LHCN-M2 (cell line): Measurements from ENCODE around the gene CCDC18. TPM values are rescaled to one million over a fixed set of nuclear protein-coding genes. Genes with fewer than 3 reads are reported as not detected.

Source experiments
- DNase-seq: peaks from one replicate; pipeline ENCODE4 v3.0.0-alpha.2; 2012; ENCODE audit warnings: low read depth
- total RNA-seq: library from RNA; depleted of rRNA; stranded (reverse); fragments of >200 nt; gene quantifications from 2 replicates; pipeline ENCODE4 v1.2.3, GENCODE V29; 2014; rRNA removed

Gene CCDC18
- total RNA-seq, 1 experiment from 2014 or later = 40.5 TPM

DNA sequence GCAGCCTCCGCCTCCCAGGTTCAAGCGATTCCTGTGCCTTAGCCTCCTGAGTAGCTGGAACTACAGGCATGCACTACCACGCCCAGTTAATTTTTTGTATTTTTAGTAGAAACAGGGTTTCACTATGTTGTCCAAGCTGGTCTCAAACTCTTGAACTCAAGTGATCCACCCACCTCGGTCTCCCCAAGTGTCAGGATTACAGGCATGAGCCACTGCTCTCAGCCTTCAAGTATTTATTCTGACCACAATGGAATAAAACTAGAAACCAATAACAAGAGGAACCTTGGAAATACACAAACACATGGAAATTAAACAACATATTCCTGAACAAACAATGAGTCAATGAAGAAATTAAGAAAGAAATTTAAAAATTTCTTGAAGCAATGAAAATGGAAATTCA lies 132.5 kb downstream of the CCDC18 start:
- DNase-seq = peak; percentile 57

DNA sequence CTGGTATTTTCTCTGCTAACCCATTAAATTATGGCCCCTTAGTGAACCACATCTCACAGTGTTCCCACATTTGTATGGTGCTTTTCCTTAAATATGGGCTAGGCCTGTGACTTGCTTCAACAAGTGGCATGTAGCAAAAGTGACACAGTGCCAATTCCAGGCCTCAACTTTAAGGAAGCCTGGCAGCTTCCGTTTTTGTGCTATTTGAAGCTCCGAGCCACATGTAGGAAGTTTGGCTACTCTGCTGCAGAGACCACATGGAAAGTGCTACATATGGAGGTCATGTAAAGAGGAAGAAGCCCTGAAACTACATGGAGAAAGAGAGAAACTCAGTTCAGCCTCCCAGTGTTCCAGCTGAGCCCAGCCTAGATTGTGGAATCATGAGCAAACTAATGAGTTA lies 136.7 kb downstream of the CCDC18 start:
- DNase-seq = no peak

DNA sequence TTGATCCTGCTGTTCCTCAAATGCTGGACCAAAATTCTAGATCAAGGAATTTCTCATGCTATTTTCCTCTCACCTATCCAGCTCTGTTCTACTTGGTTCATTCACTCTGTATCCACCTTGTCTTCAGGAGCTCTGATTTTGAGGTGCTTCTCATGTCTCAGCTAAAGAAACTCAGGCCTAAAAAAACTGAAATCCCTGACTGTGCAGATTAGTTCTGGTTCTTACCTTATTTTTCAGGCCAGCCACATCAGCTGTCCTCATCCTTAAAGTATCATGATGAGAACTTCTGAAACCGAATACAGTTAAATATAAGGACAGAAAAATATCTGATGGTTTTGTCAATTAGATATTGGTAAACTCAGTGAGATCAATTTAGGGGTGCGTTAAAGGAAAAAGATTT lies 137.4 kb downstream of the CCDC18 start:
- DNase-seq = no peak

DNA sequence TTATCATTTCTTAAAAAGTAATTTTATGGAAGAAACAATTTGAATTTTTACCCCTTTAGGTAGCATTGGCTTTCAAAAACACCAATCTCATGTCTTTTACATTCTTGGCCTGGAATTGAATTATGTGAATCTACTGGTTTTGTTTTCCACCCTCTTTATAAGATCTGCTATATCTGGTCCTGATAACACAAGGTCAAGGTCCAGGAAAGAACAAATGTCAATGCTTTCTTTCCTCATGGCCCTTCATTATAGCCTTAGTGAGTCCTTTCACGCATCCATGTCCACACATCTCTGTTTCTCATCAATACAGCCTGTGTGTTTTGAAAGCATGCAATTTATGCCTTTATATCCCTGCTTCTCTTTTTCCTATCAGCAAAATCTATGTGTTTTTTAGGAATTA lies 141.2 kb downstream of the CCDC18 start:
- no peak for DNase-seq

DNA sequence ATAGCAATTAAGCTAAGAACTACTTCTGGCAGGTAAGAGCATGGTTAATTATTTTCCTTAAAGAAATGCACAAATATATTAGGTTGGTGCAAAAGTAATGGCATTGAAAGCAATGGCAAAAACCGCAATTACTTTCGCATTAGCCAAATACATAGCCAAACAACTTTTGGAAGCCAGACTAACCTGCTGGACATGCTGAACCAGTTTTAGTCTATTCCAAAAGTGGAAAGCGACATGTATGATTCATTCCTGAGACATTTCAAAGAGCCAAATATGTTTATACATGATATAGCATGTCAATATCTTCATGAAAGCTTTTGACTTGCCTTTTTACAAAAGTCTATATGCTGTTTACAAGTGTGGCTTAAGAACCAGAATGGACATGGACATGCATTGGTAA lies 141.8 kb downstream of the CCDC18 start:
- no peak for DNase-seq

DNA sequence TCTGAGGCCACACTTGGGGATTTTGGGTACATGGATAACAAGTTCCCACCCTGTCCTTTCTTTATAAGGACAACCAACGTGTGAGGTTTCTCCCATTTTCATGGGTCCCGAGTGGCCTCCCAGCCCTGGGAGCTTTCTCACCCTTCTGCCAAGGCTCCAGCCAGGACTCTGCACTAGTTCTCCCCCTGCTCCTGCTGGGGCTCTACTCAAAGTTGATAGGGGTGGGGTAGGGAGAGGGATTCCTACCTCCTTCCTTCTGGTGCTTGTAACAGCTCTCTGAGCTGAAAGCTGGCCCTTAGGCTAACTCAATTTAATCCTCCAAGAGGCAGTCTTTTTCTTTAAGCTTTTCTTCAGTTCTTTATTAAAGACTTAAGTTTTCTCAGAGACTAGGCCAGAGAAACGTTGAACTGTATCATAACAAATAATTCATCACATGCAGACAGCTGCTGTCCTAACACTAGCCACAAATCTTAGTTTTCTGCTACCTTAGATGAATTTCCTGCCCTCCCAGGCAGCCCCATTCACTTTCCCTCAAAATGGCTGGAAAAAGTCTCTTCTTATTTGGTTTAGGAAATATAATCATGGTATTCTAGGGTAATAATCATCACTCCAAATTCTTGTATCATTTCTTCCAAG lies 142.8 kb downstream of the CCDC18 start:
- DNase-seq = peak; percentile 60

DNA sequence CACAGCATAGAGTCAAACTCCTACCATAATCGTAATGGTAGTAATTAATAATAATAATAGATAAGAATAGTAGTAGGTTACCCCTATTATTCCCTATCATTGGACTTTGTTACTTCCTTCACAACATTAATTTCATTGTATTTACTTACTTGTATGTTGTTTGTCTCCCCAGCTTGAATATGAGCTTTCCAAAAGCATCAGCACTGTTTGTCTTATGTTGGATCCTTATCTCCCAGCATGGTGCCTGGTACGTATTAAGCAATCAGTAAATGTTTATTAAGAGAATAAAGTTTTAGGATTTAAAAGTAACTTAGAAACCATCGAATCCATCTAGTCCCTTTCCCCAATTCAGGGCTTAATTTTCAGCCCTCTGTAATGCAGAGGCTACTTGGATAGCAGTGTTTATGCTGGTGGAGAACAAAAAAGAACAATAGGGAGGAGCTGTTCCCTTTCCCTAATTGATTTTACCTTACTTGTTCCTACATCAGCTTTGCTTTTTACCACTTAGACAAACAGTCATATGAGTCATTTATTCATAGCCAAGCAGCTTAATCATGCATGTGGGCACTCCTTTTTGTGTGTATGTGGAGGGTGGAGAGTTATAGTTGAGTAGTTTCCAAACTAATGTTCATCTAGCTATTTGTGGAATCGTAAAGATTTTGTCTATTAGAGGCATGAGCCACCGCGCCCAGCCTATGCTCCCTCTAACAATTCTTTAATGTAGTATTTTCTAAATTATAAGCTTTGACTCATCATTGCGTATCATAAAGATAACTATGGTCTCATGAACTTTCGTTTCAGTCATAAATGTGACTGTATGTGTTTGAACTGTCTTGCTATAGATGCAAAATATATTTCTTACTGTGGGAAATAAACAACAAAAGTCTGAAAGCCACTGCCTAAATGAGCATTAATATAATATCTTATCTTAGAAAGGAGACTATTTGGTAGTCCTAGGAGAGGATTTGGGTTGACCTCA lies 144.3 kb downstream of the CCDC18 start:
- peak; percentile 88 for DNase-seq

Other genes starting within 250 kb of the CCDC18 start
- 13.1 and 15.8 TPM in 2 replicates for gene DIPK1A, start 219.3 kb upstream of the CCDC18 start, total RNA-seq
- gene MTF2, start 101.4 kb upstream of the CCDC18 start, total RNA-seq = 13.3 and 17.4 TPM in 2 replicates
- gene TMED5, start 311 bp upstream of the CCDC18 start, total RNA-seq = 56.1 and 68.7 TPM in 2 replicates
- gene DR1, start 165.2 kb downstream of the CCDC18 start, total RNA-seq = 64.5 and 64.6 TPM in 2 replicates